NCI-H2196 (cell line): ENCODE results near the gene CLASRP.
"Not testable (repeated sequence)": the region's sequence is repeated elsewhere in the genome, so short reads cannot be mapped to it uniquely, and the experiment has no call there.

Experiments
- DNase-seq: peaks from one replicate; lab custom pipeline; 2025; ENCODE audit not compliant: unreplicated experiment; lab: John Stamatoyannopoulos, UW

CLASRP gene

GRCh38 chr19:45038931-45039893 lies at the start of gene CLASRP:
TSS of gene CLASRP (plus strand) at chr19:45039045. CDS start at chr19:45040213, 1,168 bp downstream.
- peak; percentile 95 for DNase-seq

GRCh38 chr19:44990459-44990858 lies 48.4 kb upstream of the CLASRP start:
- no peak for DNase-seq

- DNase-seq, result no peak
Observed at GRCh38 chr19:44990966-44991365, 47.9 kb upstream of the CLASRP start.

GRCh38 chr19:44992336-44993163 lies 46.3 kb upstream of the CLASRP start:
- no peak for DNase-seq

- DNase-seq, result no peak
Observed at GRCh38 chr19:44993526-44993925, 45.3 kb upstream of the CLASRP start.

GRCh38 chr19:44993926-44994537 lies 44.8 kb upstream of the CLASRP start:
- DNase-seq, result no peak

GRCh38 chr19:44998025-44998424 lies 40.8 kb upstream of the CLASRP start:
- DNase-seq, result no peak

GRCh38 chr19:44999131-44999925 lies 39.5 kb upstream of the CLASRP start:
- not testable (repeated sequence) for DNase-seq

- not testable (repeated sequence) for DNase-seq
Observed at GRCh38 chr19:45000665-45001064, 38.2 kb upstream of the CLASRP start.

- peak; percentile 96 for DNase-seq
Observed at GRCh38 chr19:45001087-45001739, 37.6 kb upstream of the CLASRP start, which contains the start of gene RELB. TSS of gene RELB (plus strand) at chr19:45001464. CDS start at chr19:45001580, 116 bp downstream.

- DNase-seq, result no peak
Observed at GRCh38 chr19:45003485-45003884, 35.4 kb upstream of the CLASRP start.

- no peak for DNase-seq
Observed at GRCh38 chr19:45005787-45006186, 33.1 kb upstream of the CLASRP start.

GRCh38 chr19:45008552-45008951 lies 30.3 kb upstream of the CLASRP start:
- DNase-seq, result no peak

- DNase-seq, result no peak
Observed at GRCh38 chr19:45009625-45010255, 29.1 kb upstream of the CLASRP start.

- DNase-seq, result no peak
Observed at GRCh38 chr19:45010306-45010705, 28.5 kb upstream of the CLASRP start.

- DNase-seq, result no peak
Observed at GRCh38 chr19:45011959-45012358, 26.9 kb upstream of the CLASRP start.

GRCh38 chr19:45016388-45017314 lies 22.2 kb upstream of the CLASRP start:
- peak; percentile 58 for DNase-seq

- no peak for DNase-seq
Observed at GRCh38 chr19:45019187-45019586, 19.7 kb upstream of the CLASRP start.
